ENCODE measurements around the gene GATAD2B.

GRCh38 chr1:153793261-153793972 lies 129.4 kb downstream of the GATAD2B start:
- TF ChIP-seq CTCF (IDR thresholded peaks at IDR 0.05) (no peak), POLR2A (IDR thresholded peaks at IDR 0.05) (no peak)

Data from esophagus squamous epithelium (tissue), 4 donors.